EL (cell line): ENCODE data around the gene CRLF1.

ENCODE experiments used
- DNase-seq: peaks from one replicate; pipeline ENCODE4 v3.0.0-alpha.2; 2016

The CRLF1 gene

DNA sequence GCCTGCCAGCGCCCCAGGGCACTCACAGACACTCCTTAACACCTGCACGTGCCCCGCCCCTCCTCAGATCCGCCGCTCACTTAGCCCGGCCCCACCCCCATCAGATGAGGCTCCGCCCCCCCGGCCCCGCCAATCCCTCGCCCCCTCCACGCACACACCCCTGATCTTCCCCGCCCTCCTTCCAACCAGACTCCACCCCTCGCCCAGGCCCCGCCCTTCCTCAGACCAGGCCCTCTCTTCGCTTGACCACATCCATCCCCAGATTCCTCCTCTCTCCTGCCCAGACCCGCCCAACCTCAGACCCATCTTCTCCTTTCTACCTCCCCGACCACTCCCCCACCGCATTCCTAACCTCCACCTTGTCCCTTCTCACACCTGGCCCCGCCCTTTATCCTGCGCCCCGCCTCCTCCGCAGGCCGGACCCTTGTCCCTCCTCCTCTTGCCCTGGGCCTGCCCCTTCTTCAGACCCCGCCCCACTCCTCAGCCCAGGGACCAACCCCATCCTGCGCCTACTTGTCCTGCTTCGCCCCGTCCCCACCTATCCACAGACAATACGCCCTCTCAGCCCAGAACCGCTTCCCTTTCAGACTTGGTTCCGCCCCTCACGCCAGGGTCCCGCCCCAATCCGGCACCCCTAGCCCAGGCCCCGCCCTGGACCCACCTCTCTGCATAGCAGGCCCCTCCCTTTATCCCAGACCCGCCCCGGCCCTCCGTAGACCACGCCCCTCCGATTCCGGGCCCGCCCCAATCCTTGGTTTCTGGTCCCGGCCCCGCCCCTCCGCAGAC is 29.8 kb upstream of the CRLF1 start:
- peak; percentile 96 for DNase-seq

DNA sequence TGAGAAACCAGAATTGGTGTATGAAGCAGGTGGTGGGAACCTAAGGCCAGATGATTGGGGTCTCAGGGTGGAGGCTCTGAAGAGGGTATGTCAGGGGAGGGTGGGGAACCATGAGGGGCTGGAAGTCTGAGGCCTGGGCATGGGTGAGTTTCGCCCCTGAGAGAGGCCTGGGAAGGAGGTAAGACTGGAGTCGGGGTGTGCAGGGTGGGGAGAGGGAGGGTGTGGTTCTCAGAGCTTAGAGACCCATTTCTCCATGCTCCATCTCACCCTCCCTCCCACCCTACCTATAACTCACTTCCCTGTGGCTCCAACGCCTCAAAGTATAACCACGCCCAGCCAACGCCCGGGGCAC is 29.2 kb upstream of the CRLF1 start:
- DNase-seq = no peak

DNA sequence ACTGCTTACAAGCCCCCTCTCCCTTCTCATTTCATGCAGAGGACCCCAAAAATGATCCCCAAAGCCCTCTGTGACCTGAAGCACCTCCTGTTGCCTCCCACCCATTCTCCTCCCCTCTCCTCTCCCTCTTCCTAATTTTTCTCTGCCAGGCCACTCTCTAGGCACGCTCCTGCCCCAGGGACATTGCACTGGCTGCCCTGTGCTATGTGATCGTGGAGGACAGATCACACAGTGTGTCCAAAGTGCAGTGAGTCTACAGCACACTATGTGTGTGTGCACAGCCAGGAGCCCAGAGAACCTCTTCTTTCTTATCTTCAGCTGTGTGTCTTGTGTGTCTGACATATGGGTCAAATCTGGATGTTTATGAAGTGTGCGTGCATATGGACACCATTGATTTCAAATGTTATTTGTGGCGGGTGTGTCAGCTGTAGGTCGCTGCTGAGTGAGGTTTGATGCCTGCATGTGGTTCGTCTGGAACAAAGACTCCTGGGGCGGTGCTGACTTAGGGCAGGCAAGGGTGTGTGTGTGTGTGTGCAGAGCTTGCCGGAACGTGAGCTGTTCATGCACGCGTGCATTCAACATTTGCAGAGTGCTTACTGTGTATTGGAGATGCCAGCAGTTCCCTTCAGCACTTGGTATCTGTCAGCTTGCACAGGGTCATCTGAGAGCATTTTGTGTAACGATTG is 28.2 kb upstream of the CRLF1 start:
- no peak for DNase-seq

DNA sequence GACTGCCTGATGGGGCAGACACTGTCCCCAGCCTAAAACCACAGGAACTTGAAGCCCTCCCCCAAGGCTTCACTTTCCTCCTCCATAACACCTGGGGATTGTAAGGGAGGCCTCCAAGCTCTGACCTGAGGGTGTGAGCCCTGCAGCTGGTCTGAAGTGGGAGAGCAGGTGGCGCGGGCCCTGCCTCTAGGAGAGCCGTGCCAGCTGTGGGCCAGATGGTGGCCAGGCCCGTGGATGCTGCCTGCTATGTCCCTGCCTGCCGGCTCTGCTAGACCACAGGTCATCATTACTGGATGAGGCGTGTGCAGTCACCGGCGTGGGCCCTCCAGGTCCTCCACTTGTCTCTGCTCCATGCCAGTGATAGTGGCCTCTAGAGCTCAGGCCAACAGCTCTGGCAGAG is 26.7 kb upstream of the CRLF1 start:
- no peak for DNase-seq

DNA sequence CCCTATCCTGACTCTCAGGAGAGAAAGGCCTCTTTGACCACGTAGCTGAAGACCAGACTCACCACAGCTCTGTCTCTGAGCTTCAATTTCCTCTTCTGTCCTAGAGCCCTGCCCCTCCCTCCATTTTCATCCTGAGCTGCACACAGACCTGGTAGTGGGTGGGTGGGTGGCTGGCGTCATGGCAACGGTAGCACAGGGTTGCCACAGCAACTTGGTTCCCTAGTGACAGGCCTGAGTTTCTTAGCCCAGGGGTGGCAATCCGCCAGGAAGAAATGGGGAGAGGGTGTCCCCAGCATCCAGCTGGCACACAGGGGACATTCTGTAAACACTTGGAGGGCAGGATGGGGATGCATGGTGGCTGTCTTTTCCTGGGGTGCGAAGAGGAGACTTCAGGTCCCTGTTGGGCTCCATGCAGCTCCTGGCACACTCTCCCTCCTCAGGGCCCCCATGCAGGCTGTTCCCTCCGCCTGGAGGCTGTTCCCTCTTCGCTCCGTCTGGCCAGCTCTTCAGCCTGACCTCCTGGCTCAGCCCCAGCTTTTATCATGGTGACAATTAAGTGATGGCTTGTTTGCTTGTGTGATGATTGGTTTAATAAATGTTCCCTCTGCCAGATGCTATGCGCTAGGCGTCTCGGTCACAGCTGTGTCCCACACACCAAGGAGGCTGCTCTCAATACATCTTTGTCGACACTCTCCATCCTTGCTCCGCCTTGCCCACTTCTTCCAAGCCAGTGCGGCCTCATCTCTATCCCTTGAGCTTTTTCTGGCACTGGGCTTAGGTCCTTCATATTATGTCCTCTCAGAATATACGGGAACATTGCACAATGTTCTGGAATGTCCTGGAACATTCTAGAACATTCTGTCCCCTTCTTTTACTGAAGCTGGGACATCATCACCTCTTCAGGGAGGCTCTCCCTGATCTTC is 22.8 kb upstream of the CRLF1 start:
- DNase-seq = no peak

DNA sequence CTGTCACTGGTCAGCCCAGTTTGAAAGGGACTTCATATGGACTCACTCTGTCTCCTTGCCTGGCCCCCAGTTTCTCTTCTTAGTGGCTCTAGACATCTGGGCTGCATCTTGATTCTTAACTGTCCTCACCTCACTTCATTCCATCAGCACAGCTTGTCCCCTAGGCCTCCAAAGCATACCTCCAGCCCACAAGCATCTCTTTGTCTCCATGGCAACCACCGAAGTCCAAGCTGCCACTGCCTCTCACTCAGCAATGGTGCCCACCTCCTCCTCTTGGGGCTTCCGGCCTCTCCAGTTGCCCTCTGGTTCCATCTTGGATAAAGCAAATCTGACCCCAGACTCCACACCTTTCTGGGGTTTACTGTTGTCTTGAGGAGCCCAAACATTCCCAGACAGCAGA is 20.3 kb upstream of the CRLF1 start:
- no peak for DNase-seq

DNA sequence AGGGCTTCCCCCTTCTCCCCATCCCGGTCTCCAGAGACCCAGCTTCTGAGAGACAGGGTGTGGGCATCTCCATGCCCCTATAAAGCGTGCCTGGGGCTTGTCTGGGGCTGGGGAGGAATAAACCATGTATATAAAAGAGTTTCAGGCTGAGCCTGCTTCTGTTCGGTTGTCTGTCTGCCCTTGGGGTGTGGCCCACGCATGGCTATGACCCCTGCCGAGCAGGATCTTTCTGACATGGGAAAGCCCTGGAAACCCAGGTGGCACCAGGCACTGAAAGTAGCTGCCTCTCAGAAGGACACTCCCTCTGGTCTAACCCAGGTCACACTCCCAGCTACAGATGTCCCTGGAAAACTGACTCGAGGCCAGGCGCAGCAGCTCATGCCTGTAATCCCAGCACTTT is 14.3 kb upstream of the CRLF1 start:
- DNase-seq = no peak

DNA sequence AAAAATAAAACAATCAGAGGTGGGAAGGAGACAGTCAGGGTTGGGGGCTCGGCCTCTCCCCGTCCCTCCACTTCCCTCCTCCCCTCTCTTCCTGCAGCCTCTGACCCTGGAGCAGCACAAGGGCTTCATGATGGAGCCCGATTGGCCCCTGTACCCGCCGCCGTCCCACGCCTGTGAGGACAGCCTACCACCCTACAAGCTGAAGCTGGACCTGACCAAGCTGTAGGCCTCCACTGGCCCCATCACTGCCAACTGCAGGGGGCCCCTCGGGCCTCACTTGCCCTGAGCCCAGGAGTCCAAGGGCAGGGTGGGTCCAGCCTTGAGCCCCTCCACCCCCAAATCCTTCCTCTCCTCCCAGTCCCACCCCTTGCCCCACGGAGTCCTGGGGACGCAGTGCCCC is 13.7 kb upstream of the CRLF1 start:
- DNase-seq = no peak

DNA sequence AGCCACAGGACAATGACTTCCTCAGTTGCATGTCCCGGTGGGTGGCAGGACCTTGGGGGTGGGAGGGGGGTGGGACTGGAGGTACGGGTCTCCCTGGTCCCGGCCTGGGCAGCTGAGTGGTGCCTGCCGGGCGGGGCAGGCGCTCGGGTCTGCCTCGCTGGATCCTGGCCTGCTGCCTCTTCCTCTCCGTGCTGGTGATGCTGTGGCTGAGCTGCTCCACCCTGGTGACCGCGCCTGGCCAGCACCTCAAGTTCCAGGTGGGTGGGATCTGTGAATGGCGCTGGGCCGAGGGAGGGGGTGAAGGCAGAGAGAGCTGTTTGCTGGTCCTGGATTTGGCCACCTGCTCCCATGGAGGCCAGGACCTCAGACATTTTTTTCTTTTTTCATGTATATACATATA is 11.6 kb upstream of the CRLF1 start:
- no peak for DNase-seq

DNA sequence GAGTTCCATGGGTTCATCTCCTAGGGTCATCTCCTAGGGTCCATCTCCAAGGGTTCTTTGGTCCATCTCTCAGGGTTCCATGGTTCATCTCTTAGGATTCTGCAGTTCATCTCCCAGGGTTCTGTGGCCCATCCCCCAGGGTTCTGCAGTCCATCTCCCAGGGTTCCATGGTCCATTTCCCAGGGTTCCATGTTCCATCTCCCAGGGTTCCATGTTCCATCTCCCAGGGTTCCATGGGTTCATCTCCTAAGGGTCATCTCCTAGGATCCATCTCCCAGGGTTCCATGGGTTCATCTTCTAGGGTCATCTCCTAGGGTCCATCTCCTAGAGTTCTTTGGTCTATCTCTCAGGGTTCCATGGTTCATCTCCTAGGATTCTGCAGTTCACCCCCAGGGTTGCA is 11.0 kb upstream of the CRLF1 start:
- DNase-seq = no peak

DNA sequence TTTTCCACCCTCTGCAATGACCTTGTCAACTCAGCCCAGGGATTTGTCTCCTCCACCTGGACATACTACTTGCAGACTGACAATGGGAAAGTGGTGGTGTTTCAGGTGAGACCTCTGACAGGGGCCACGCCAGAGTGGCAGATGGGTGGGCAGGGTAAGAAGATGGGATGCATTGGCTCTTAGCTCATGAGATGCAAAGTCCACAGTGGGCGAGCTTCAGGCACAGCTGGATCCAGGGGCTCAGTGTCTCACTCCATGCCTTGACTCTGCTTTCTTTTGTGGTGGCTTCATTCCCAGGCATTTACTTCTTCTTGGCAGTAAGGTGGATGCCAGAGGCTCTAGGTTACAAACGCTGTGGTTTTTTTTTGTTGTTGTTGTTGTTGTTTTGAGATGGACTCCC is 9.4 kb upstream of the CRLF1 start:
- no peak for DNase-seq

DNA sequence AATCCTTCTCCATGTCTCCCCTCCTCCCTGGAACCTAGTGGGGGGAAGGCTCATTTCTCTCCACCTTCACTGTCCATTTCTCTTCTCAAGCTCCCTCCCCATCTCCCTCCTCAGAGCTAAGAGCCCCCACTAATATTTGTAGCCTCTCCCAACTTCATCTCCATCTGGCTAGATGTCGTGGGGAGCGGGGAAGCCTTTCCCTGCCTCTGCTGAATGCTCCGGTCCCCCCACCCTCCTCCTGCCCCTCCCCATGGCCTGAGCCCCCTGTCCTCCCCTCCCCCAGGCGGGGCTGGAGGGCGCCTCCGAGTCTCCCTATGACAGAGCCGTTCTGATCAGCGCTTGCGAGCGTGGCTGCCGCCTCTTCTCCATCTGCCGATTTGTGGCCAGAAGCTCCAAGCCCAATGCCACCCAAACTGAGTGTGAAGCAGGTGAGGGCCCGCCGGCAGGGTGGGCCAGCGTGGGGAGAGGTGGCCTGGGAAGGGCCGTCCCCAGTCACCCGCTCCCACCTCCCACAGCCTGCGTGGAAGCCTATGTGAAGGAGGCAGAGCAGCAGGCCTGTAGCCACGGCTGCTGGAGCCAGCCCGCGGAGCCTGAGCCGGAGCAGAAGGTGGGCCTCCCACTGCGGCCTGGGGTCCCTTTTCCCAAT is 7.1 kb upstream of the CRLF1 start:
- DNase-seq = no peak

DNA sequence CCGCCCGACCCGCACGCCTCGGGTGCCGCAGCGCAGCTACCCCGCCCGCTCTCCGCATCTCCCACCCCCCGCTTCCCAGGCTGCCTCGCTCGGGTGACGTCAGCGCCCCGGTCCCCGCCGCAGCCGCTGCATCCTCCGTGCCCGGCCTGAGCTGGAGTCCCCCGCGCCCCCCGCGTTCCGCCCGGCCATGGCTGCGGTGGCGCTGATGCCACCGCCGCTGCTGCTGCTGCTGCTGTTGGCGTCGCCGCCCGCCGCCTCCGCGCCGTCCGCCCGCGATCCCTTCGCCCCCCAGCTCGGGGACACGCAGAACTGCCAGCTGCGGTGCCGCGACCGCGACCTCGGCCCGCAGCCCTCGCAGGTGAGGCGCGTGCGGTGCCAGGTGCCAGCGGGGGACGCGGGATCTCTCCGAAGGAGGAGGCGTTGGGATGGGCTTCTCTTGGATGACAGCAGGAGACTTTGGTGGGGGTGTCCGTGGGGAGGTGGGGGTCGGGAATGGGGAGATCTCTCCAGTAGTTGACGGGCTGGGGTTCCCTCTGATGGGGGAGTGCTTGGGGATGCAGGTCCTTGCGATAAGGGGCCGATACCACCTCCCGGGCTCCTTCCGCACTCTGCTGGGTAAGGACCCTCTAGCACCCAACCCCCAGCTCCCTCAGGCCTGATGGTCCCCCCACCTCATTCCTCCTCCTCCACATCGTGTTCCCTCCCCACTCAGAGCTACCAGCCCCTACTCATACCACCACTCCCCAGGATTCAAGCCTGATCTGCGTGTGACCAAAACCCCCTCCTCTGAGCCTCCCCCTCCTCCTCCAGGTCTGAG is 6.4 kb upstream of the CRLF1 start, which contains the start of gene TMEM59L:
TMEM59L (plus strand) TSS at position 99 of the 817 bp plus-strand sequence; CDS start at position 188, 89 bp downstream.
- no peak for DNase-seq

DNA sequence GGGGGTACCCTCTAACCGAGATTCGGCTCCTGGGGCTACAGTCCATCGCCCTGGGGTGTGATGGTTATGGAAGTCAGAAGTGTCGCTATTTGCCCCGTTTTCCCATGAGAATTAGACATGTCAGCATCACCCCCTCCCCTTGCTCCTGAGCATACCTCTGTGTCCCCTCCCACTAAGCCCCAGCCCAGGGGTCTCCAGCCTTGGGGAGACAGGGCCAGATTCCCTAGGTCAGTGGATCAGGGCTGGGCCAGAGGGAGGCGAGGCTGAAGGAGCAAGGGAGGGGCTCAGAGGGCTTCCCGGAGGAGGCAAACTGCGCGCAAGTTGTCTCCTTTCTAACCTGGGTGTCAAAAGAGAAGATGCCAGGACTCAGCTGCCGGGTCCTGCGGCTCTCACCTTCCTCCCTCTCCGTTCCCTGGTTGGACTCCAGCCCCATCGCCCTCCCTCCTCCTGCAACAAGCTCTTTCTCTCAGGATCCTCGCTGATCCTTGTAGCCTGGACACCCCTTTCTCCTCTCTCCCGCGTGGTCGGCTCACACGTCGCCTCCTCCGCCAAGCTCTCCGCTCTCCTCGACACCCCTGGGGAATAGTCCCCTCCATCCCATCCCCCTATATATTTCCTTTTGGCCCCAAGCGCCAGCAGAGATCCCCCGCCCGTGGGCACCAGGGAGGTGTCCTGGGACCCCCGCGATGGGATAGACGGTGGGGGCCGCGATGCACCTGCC is 5.6 kb upstream of the CRLF1 start:
- no peak for DNase-seq

DNA sequence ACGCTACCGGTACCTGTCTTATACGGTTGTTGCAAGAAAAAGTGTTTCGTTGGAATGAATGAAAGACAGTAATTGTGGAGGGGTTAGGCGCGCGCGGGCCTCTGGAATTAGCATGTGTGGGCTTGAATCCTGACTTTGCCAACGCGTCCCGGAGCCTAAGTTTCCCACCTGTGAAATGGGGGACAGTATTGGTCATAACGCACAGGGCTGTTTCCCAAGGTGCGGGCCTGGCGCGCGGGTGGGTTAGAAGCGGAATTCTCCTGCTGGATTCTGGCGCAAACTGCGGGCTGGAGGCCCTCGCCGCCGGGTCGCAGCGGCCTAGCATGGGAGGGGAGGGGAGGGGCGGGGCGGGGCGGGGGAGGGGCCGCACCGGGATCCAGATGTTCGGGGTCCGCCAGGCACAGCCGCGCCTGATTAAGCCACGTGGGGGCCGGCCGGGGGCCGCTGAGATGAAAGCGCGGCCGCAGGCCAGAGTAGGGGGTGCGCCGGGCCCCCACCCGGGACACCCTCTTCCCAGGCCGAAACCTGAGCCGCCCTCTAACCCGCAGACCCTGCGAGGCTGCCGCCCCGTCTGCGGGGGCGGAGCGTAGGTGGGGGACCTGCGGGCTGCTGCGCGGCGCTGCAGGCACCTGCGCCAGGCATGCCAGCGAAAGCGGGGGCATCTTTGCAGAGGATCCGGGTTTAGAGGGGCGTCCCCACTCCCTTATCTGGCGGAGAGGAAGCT is 4.9 kb upstream of the CRLF1 start:
- no peak for DNase-seq

DNA sequence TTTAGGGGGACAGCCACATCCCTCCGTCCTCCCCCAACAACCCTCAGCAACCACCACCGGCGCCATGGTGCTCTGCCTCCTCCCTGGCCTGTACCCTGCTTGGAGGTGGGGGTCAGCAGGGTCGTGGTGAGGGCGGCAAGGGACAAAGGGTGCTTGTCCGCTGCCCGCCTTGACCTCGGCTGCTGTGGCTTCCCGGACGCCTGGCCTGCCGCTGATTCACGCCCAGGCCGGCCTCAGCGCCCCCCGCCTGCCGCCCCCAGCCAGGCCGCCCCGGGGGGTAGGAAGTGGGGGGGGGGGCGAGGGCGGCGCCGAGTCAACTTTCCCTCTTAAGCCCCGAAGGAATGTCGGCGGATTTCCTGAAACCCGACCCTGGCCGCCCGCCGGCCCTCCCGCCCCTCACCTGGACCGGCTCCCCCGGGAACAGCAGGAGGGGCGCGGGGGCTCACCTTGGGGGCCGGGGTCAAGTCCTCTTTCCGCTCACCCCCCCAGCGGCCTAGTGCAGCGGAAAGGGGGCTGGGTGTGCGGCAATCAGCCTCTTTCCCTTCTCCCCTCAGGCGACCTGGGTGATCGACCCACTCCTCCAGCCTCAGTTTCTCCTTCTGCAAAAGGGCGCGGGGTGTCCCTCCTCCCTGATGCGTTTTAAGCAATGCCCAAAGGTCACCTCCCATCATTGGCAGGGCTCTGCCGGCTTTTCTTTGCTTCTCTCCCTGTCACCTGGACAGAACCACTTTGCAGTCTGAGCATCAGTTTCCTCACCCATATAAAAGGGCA is 4.1 kb upstream of the CRLF1 start:
- no peak for DNase-seq

DNA sequence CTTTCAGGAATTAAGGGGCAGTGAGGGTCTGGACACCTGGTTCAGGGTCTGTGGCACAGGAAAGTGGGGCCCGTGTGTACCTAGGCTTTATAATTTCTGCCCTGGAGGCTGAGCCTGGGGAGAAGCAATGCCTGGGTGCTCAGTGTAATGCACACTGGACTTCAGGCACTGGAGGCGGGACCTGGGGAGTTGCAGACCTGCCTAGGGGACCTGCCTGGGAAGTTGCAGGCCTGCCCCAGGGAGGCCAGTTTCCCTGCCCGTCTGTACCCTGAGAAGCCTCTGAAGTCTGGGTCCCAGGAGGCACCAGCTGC is 3.6 kb upstream of the CRLF1 start:
- no peak for DNase-seq

DNA sequence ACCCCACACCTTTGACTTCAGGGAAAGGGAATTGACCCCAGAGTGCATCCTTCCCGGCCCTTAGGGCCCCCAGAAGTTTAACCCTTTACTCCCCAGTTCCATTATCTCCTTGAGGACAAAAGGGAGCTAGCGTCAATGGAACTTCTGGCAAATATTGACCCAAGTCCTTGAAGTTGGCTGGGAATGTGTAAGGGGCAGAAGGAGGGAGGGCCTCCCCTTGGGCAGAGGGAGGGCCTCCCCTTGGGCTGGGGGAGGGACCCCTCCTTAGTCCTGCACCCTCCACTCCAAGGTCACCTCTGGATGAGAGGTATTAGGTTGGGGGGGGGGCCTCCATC is 3.1 kb upstream of the CRLF1 start:
- no peak for DNase-seq

DNA sequence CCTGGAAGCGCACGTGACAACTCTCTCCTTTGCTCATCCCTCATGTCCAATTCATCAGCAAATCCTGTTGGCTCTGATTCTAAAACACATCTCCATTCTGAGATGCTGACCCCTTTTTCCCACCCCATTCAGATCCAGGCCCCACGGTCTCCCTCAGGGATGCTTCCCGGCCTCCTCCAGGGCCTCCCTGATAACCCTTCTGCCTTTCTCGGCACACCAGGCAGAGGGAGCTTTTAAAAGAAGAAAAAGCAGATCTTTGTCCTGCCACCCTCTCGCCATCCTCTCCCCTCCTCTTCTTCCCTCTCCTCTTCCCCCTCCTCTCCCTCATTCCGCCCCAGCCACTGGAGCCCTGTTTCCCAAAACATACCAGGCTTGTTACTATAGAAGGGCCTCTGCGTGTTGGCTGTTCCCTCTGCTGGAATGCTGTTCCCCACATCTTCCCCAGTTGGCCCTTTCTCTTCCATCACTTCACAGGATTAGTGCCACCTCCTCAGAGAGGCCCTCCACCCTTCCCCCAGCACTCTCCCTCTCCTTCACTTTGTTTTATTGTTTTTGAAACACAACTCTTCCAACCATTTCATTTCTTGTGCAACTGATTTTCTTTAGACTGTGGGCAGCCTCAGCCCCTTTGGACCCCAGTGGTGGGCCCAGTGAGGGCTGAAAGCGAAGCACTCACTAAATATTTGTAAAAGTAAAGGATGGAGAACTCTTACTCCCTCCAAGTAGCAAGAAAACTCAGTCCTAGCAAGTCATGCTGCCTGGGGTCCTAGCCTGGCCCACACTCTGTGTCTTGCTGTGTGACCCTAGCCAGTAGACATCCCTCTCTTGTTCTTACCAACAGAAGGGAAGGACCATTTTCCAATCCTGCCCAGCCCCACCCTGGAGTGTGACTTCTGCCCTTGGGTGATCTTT is 2.5 kb upstream of the CRLF1 start:
- DNase-seq = no peak
